Right lung (tissue), 5 donors: ENCODE results near the gene MADD. TPM values are rescaled to one million over a fixed set of nuclear protein-coding genes. Genes with fewer than 3 reads are reported as not detected.

Experiments
- DNase-seq, 2 donors: peaks; one replicate each; pipeline ENCODE4 v3.0.0-alpha.2; 2013
- polyA plus RNA-seq, 5 donors: library from polyadenylated mRNA; unstranded; fragments of 120-200 nt; gene quantifications; one replicate each; pipeline versions ENCODE4 v1.2.1 to v1.2.3, GENCODE V29; 2013; ENCODE audit warnings: inconsistent platforms in 1 of 5, low replicate concordance in 1 of 5; ENCODE audit not compliant: insufficient read length in 5 of 5, insufficient read depth in 1 of 5

MADD gene
- polyA plus RNA-seq, 5 donors = 41.9 to 60.4 (median 47.2) TPM

- no peak for DNase-seq
Observed at GRCh38 chr11:47338396-47339241, 68.7 kb downstream of the MADD start.

DNA sequence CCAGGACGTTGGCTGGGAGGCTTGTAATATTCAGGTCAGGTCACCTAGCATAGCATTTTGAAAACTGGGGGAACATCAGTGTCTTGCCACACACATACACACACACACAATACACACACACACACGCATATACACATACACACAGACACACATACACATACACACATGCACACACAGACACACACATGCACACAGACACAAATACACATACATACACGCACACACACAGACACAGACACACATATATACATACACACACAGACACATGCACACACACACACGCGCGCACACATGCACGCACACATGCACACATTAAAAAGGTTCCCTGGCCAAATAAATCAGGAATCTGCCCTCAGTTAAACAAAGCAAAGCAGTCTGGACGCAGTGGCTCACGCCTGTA lies 70.1 kb downstream of the MADD start:
- no peak for DNase-seq

DNA sequence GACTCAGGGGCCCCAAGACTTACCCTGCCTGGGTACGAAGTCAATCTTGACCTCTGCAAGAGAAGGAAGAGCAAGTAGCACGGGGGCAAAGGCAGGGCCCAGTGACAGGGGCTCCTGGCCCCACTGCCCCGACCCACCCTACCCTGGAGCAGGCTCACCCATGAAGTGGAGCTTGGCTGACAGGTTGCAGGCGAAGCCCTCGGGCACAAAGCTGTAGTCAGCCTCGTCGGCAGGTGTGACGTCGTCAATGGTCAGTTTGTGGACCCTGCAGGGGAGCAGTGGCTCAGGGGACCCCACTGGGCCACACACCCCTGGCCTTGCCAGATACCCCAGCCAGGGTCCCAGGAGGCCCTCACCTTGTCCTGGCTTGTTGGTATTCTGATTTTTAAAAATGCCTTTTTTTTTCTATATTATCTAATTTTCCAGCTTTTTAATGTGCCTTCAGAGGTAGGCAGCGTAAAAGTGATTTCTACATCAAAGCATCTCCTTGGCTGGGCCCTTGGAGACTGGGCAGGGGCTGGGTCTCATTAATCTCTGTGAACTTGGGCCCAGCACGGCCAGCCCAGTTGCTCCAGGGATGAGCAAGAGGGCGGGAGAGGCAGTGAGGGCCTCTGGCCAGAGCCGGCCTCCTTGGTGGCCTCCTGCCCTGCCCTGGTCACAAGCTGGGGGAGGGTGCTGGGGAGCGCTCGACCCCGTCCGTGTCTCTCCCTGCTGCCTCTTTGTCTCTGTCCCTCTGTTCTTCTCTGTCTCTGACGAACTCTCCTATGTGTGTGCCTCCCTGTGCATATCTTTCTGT lies 71.2 kb downstream of the MADD start:
- DNase-seq = no peak

GRCh38 chr11:47342036-47342803 lies 72.3 kb downstream of the MADD start:
- DNase-seq = no peak

- no peak for DNase-seq
Observed at GRCh38 chr11:47342854-47343253, 72.9 kb downstream of the MADD start.

GRCh38 chr11:47345890-47346563 lies 76.1 kb downstream of the MADD start:
- DNase-seq = no peak

- no peak for DNase-seq
Observed at GRCh38 chr11:47347137-47347536, 77.2 kb downstream of the MADD start.

GRCh38 chr11:47348131-47348802 lies 78.3 kb downstream of the MADD start:
- no peak for DNase-seq

DNA sequence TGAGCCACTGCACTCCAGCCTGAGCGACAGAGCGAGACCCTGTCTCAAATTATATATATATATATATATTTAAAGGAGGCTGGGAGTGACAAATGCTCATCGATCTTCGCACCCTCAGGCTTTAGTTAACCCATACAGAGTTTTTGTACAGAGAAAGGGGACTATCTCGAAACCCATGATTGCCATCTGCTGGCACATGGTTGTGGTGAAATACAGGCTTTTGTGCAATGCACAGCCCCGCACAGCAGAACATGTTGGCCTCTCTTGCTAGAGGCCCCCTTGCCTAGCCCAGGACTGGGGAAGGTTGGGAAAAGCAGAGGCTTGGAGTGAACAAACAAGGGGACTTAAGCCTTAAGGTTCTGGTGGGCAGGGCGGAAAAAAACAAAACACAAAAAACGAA lies 78.9 kb downstream of the MADD start:
- no peak for DNase-seq

- no peak for DNase-seq
Observed at GRCh38 chr11:47349521-47350095, 79.7 kb downstream of the MADD start.

DNA sequence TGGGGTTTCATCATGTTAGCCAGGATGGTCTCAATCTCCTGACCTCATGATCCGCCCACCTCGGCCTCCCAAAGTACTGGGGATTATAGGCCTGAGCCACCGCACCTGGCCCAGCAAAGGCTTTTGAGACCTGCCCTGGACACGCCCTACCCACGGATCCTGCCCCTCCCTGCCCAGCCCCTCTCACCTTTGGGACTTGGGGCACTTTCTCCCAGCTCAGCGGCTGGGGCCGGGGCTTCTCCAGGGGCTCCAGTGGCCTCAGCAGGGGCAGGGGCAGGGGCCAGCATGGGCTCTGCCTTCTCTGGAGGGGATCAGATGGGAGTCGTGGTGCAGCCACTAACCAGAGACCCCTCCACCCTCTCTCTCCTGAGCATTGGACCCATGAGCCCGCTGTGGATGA lies 80.4 kb downstream of the MADD start:
- no peak for DNase-seq

DNA sequence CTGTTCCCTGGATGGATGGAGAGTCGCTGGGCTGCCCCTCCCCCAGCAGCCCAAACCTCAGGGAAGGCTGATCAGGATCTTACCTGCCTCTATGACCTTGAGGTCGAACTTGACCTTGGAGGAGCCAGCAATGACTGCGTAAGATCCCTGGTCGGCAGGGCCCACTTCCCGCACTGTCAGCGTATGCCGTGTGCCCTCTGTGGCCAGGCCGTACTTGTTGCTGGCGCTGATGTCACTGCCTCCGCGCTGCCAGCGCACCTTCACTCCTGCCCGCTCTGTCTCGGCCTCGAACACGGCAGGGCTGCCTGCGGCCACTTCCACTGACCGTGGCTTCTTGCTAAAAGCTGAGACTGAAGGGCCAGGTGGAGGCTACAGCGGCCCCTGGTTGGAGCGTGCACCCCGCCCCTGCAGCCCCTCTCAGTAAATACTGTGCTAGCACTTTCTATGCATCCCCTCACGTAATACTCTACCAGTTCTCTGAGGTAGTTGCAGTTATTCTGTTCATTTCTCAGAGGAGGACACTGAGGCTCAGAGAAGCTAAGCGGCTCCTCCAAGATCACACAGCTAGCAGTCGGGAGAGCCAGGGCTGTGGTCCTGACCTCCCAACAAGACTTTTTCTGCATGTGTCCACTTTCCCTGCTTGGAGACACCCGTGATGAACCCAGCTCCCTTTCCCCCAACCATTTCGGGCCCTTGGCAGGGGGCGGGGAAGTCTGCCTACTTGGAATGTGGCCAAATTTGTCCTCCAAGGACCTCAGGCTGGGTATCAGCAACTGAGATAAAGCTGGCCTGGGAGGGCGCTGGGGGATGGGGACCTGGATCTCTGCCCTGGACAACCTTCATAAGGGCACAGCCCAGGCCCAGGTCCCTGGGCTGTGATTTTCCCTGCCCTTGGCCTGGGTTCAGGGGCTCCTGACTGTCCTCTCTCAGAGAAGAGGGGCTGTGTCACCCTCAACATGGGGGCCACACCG lies 81.5 kb downstream of the MADD start:
- DNase-seq = no peak

- DNase-seq = no peak
Observed at GRCh38 chr11:47352556-47352955, 82.6 kb downstream of the MADD start, which contains the start of gene MYBPC3. TSS of gene MYBPC3 (minus strand) at chr11:47352702. CDS start at chr11:47352647, 55 bp downstream.

- DNase-seq = no peak
Observed at GRCh38 chr11:47353978-47354774, 84.2 kb downstream of the MADD start.

- DNase-seq = peak in 1 of 2 donors; percentile 19
Observed at GRCh38 chr11:47354913-47355282, 85.0 kb downstream of the MADD start.

DNA sequence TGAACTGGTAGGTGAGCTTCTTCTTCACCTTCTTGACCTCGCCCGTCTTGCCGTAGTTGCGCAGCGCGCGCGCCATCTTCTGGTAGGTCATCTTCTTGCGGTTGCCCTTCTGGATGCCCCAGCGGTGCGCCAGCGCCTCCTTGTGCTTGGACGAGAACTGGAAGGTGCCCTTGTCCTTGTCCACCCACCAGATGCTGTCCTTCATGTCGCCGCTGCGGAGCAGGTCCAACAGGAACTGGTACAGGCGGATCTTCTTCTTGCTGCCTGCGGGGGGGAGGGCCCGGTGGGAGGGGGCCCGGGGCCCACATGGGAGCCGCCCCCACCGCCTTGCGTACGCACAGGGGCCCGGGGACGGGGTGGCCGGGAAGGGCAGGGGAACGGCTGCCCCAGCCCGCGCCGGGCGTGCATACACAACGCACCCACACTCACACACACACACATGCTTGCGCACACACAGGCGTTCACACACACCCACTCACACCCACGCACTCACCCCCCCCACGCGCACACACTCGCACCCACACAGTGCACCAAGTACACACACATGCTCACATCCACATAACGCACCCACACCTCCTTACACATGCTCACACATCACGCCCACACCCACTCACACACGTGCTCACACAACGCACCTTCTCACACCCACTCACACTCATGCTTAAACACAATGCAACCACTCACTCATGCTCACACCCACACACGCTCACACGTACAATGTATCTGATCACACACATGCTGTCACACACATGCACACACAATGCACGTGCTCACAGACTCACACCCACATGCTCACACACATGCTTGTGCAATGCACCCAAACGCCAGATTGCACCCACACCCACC lies 85.6 kb downstream of the MADD start:
- peak; percentile 81 to 88 for DNase-seq
